Measurements from ENCODE around the gene CPEB1.

DNA sequence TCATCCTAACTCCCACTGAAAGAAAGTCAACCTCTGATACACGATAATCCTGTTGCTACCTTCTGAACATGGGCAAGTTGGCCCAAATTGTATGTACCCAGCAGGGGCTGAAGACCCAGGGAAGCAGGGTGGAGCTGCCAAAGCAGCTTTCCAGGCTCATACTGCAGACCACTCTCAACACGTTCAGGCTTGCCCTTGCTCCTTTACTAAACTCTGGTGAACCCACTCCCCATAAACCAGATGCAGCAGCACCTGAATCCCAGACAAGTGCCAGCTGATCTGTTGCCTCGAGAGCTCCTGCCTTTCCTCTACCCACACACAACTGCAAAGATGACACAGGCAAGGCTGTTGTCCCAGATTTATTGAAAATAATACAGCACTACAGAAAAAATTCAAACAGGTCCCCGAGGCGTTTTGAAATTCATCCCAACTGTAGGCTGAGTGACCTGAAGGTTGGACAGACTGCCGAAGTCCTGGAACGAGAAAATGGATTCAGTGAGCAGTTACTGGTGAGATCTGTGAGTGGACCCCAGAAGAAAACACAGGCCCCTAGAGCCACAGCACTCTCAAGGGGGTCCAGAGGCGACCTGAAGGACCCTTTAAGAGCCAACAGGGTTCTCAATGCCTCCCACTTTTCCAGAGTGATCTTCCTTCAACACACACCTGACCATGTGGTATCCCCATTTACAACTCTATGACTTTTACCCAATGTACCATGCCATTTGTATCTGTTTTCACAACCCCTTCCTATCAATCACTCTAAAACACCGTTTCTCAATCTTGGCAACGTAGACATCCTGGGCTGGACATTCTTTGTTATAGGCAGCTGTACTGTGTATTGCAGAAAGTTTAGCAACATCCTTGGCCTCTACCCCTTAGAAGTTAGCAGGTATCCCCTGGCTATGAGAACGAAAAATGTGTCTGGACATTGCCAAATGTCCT lies 110.5 kb downstream of the CPEB1 start:
- TF ChIP-seq, protein P1, sequence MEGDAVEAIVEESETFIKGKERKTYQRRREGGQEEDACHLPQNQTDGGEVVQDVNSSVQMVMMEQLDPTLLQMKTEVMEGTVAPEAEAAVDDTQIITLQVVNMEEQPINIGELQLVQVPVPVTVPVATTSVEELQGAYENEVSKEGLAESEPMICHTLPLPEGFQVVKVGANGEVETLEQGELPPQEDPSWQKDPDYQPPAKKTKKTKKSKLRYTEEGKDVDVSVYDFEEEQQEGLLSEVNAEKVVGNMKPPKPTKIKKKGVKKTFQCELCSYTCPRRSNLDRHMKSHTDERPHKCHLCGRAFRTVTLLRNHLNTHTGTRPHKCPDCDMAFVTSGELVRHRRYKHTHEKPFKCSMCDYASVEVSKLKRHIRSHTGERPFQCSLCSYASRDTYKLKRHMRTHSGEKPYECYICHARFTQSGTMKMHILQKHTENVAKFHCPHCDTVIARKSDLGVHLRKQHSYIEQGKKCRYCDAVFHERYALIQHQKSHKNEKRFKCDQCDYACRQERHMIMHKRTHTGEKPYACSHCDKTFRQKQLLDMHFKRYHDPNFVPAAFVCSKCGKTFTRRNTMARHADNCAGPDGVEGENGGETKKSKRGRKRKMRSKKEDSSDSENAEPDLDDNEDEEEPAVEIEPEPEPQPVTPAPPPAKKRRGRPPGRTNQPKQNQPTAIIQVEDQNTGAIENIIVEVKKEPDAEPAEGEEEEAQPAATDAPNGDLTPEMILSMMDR (tag by site-specific recombination; IDR thresholded peaks at IDR 0.05), result no peak
- TF ChIP-seq YY1 (tag by site-specific recombination; IDR thresholded peaks at IDR 0.05) (no peak), MEIS1 (CRISPR knock-in tag; IDR thresholded peaks at IDR 0.05; ENCODE audit: borderline replicate concordance) (no peak), ZBTB1 (tag by site-specific recombination; IDR thresholded peaks at IDR 0.05) (no peak), ZNF24 (tag by site-specific recombination; IDR thresholded peaks at IDR 0.05) (no peak), HOXD13 (CRISPR knock-in tag; IDR thresholded peaks at IDR 0.05; ENCODE audit: borderline replicate concordance) (no peak), GLI2 (tag by site-specific recombination; IDR thresholded peaks at IDR 0.05; ENCODE audit: borderline replicate concordance, low read depth) (no peak), ZNF2 (tag by site-specific recombination; IDR thresholded peaks at IDR 0.05) (no peak), KLF16 (tag by site-specific recombination; IDR thresholded peaks at IDR 0.05) (no peak), MYNN (tag by site-specific recombination; IDR thresholded peaks at IDR 0.05; ENCODE audit: borderline replicate concordance) (no peak), ZNF843 (tag by site-specific recombination; IDR thresholded peaks at IDR 0.05) (no peak)
- TF ChIP-seq, protein P2, sequence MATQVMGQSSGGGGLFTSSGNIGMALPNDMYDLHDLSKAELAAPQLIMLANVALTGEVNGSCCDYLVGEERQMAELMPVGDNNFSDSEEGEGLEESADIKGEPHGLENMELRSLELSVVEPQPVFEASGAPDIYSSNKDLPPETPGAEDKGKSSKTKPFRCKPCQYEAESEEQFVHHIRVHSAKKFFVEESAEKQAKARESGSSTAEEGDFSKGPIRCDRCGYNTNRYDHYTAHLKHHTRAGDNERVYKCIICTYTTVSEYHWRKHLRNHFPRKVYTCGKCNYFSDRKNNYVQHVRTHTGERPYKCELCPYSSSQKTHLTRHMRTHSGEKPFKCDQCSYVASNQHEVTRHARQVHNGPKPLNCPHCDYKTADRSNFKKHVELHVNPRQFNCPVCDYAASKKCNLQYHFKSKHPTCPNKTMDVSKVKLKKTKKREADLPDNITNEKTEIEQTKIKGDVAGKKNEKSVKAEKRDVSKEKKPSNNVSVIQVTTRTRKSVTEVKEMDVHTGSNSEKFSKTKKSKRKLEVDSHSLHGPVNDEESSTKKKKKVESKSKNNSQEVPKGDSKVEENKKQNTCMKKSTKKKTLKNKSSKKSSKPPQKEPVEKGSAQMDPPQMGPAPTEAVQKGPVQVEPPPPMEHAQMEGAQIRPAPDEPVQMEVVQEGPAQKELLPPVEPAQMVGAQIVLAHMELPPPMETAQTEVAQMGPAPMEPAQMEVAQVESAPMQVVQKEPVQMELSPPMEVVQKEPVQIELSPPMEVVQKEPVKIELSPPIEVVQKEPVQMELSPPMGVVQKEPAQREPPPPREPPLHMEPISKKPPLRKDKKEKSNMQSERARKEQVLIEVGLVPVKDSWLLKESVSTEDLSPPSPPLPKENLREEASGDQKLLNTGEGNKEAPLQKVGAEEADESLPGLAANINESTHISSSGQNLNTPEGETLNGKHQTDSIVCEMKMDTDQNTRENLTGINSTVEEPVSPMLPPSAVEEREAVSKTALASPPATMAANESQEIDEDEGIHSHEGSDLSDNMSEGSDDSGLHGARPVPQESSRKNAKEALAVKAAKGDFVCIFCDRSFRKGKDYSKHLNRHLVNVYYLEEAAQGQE (tag by site-specific recombination; IDR thresholded peaks at IDR 0.05), result no peak
- TF ChIP-seq, protein P3, sequence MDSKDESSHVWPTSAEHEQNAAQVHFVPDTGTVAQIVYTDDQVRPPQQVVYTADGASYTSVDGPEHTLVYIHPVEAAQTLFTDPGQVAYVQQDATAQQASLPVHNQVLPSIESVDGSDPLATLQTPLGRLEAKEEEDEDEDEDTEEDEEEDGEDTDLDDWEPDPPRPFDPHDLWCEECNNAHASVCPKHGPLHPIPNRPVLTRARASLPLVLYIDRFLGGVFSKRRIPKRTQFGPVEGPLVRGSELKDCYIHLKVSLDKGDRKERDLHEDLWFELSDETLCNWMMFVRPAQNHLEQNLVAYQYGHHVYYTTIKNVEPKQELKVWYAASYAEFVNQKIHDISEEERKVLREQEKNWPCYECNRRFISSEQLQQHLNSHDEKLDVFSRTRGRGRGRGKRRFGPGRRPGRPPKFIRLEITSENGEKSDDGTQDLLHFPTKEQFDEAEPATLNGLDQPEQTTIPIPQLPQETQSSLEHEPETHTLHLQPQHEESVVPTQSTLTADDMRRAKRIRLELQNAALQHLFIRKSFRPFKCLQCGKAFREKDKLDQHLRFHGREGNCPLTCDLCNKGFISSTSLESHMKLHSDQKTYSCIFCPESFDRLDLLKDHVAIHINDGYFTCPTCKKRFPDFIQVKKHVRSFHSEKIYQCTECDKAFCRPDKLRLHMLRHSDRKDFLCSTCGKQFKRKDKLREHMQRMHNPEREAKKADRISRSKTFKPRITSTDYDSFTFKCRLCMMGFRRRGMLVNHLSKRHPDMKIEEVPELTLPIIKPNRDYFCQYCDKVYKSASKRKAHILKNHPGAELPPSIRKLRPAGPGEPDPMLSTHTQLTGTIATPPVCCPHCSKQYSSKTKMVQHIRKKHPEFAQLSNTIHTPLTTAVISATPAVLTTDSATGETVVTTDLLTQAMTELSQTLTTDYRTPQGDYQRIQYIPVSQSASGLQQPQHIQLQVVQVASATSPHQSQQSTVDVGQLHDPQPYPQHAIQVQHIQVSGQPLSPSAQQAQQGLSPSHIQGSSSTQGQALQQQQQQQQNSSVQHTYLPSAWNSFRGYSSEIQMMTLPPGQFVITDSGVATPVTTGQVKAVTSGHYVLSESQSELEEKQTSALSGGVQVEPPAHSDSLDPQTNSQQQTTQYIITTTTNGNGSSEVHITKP (tag by site-specific recombination; IDR thresholded peaks at IDR 0.05), result no peak
- TF ChIP-seq, protein P4, sequence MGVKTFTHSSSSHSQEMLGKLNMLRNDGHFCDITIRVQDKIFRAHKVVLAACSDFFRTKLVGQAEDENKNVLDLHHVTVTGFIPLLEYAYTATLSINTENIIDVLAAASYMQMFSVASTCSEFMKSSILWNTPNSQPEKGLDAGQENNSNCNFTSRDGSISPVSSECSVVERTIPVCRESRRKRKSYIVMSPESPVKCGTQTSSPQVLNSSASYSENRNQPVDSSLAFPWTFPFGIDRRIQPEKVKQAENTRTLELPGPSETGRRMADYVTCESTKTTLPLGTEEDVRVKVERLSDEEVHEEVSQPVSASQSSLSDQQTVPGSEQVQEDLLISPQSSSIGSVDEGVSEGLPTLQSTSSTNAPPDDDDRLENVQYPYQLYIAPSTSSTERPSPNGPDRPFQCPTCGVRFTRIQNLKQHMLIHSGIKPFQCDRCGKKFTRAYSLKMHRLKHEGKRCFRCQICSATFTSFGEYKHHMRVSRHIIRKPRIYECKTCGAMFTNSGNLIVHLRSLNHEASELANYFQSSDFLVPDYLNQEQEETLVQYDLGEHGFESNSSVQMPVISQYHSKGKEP (tag by site-specific recombination; IDR thresholded peaks at IDR 0.05), result no peak

All from HEK293 (cell line).